Lung microvascular endothelial cell (primary cell): ENCODE data around the gene SOWAHD. TPM values are rescaled to one million over a fixed set of nuclear protein-coding genes. Genes with fewer than 3 reads are reported as not detected.

ENCODE experiments used
- total RNA-seq: library from RNA; depleted of rRNA; stranded (reverse); fragments of >200 nt; gene quantifications from 2 replicates; pipeline ENCODE4 v1.2.1, GENCODE V29; 2014

The SOWAHD gene
- total RNA-seq, 1 donor from 2014 or later: not detected

Other genes with a start within 250 kb of the SOWAHD start
- gene STEEP1, start 193.2 kb upstream of the SOWAHD start, total RNA-seq: 28.8 and 35.1 TPM in 2 replicates
- gene UBE2A, start 184.0 kb upstream of the SOWAHD start, total RNA-seq: 14.6 and 16.3 TPM in 2 replicates
- 2.8 and 3.4 TPM in 2 replicates for gene NKRF, start 152.2 kb upstream of the SOWAHD start, total RNA-seq
- 16.1 and 16.3 TPM in 2 replicates for gene SEPTIN6, start 65.4 kb upstream of the SOWAHD start, total RNA-seq
- 2,343 and 2,831 TPM in 2 replicates for gene RPL39, start 33.0 kb downstream of the SOWAHD start, total RNA-seq
- gene UPF3B, start 94.4 kb downstream of the SOWAHD start, total RNA-seq: 1.2 and 2.0 TPM in 2 replicates
- 13.1 and 14.9 TPM in 2 replicates for gene RNF113A, start 113.1 kb downstream of the SOWAHD start, total RNA-seq
- 131 and 142 TPM in 2 replicates for gene NDUFA1, start 113.2 kb downstream of the SOWAHD start, total RNA-seq
- gene AKAP14, start 137.3 kb downstream of the SOWAHD start, total RNA-seq: not detected in 2 replicates
- 2.2 and 3.0 TPM in 2 replicates for gene NKAP, start 185.2 kb downstream of the SOWAHD start, total RNA-seq